Right kidney (tissue), 1 donor: Measurements from ENCODE around the gene SDK2.

ENCODE experiments used
- DNase-seq: peaks from one replicate; pipeline ENCODE4 v3.0.0-alpha.2; 2016

Gene SDK2

DNA sequence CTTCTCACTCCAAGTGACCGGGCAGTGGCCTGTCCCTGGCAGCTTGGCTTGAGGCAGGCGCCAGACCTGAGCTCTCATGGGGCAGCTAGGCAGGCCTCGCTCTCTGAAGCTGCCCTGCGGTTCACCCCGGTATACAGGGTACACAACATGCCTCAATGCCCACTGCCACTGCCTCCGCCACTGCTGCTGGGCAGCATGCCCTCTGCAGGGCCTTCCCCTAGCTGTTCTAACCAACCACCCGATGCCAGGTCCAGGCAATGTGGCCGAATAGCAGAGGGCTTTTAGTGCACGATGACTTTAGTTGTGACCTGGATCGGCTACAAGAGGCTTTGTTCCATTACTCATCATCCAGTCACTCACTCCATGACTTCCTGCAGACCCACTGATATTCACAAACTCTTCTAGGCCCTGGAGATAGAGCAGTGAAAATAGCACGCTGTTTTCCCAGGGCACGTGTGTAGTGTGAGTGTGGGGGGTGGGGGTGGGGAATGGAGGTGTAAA lies 352.2 kb downstream of the SDK2 start:
- DNase-seq = no peak

DNA sequence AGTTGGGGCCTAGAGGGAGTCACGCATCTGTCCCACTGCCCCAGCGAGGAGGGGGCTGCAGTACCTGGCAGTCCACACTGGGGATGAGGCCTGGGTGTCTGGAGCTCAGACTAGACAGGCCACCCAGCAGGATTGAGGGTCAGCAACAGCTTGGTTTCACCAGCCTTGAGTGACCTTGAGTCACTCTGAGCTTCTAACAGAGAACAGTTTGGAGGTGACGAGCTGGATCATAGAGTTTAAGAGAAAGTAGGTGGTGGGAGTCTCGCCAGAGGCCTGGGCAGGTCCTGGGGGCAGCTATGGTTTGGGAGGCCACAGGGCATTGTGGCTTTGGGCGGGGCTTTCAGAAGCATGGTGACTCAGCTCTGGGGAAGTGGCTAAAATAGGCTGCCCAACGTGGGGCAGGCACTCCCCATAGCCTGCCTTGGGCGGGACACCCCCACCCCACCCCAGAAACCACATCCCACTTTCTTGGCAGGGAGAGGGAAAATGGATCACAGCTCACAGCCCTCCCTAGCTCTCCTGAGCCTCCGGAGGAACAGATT lies 352.9 kb downstream of the SDK2 start:
- DNase-seq = no peak

DNA sequence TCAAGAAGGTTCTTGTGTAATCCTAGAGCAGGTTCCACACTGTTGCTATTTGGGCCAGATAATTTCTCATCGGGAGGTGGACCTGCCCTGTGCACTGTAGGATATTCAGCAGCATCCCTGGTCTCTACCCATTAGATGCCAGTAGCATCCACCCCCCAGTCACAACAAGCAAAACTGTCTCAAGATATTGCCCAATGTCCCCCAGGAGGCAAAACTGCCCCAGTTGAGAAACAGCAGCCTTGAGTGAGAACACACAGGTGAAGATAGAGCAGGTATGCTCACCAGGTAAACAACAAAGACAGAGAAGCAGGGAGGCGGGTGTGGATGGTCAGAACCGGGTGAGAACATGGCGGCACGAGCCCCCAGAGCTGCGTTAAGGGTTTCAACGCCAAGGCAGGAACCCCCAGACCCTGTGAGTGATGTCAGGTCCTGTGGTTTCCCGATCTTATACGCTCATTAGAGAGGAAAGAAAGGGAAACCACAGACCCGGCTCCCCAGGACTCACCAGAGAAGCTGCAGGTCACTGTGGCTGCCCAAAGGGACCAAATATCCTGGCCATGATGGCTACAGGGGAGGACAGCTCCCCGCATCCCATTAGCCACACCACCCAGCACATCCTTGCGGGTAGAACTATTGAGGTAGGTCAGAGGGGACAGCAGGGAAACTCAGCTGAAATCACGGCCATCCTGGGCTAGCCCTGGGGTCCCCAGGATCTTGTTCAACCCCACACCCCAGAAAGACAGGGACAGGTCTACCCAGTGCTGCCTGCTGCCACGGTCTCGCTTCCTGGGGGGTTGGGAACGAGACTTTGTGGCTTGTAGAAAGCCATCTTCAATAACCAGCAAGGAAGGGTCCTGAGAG lies 353.6 kb downstream of the SDK2 start:
- no peak for DNase-seq

DNA sequence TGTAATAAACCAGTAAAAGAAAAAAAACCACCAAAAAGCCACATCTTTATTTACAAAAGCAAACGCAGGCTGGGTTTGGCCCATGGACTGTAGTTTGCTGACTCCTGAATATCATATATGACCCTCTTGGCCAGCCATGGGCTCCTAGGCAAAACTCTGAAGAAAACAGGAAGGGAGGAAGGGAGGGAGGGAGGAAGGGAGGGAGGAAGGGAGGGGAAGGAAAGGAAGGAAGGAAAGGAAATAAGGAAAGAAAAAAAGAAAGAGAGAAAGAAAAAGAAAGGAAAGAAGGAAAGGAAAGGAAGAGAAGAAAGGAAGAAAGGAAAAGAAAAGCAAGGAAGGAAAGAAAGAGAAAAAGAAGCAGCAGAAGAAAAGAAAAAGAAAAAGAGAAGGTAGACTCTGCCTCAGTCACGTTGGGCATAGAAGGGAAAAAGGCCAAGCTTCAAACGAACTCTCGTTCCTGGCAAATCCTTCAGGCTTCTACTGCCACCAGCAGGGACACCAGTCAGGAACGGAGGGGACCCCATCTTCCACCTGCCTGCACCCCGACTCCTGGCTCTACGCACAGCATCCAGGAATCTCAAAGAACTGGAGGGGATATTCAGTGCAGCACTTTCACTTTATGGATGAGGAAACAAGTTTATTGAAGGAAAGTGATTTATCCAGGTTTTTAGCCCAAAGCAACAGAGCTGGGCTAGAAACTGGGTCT lies 354.5 kb downstream of the SDK2 start:
- DNase-seq = no peak

DNA sequence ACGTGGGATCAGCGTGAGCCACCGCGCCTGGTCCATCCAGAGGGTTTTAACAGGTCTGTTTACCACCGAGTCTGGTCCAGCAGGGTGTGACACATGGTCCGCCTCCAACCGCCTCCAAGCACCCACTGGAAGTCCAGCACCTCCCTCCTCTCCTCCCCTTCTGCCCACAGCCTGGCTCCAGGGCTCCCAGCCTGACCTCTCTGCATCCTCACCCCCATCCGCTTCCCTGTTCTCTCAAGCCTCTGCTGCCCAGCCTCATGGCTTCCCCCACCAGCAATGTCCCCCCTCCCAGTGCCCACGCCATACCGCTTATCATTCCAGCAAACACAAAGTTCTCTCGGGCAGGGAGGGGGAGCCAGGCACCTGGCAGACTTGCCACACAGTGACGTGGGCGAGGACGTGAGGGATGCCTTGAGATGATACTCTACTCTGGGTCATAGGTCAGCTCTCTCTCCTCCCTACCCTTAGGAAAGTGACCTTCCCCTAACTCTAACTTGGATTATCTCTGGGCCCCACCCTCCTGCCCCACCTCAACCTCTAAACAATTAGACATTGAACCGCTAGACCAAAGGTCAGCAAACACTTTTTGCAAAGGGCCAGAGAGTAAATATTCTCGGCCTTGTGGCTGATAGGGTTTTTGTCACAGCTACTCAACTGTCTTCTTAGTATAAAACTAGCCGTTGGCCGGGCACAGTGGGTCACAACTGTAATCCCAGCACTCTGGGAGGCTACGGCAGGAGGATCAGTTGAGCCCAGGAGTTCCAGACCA lies 355.5 kb downstream of the SDK2 start:
- no peak for DNase-seq

DNA sequence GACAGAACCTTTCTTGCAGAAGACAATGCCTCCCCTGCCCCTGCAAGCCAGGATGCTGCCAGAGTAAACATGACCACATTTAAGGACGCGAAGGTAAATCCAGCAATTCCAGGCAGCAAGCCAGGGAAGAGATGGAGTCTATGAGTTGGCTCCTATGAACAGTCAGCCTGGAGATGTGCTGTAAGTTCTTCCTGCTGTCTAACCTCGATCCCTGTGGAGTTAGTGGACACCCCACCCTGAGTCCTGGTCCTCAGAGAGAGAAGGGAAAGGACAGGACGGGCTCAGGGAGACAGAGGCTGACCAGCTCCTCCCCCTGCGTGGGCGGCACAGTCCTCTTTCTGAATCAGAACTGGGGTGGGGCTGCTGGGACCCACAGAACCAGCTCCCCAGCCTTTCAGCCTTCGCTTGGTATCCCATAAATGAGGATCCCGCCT lies 357.4 kb downstream of the SDK2 start:
- DNase-seq = no peak

DNA sequence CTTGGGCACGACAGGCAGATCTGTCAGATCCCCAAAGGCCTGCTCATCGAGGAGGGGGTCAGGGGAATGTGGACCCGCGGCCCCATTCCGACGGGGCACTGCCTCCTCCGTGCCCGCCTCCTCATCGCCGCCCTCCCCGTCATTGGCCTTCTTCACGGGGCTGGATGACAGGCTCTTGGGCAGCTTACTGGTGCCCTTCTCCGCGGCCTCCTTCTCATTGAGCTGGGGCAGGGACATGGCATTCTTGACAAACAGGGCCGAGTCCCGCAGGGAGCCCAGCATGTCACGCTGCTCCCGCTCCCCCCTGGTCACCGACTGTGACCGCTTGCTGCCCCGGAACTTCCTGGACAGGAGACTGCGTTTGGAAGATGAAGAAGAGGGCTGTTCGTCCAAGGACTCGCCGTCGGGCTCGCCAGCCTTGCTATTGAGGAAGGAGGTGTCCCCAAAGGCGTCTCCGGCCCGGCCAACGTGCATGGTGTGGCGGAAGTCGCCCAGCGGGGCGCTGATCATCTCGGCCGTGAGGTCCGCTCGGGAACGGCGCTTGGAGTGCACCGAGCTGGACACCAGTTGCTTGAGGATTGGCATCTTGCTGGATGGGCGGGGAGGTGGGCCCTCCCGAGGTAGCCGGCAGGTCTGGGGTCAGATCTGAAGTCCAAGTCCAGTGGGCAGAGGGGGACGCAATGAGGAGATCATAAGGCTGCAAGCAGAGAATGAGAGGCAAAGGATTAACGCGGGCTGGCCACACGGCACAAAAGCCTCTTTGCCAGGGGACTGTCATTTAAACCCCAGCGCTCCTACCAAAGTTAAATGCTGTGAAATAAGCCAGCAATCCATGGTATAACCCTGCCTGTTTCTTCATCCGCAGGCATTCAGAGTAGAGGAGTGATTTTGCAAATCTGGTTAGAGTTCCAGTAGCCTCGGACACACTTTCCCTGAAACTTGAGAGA lies 358.1 kb downstream of the SDK2 start:
- no peak for DNase-seq

DNA sequence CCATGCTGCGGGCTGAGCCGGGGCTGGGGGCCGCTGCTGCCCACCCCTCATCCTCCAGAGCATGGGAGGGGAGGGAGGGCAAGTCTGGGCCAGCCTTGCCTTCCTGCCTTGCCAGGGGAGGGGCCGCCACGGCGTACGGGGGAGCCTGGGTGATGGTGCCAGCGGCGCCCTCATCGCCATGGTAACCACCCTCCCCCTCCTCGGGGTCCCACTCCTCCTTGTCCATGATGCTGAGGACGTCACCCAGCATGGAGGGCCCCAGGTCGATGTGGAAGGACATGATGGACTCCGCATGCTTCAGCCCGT lies 358.7 kb downstream of the SDK2 start:
- DNase-seq = no peak

DNA sequence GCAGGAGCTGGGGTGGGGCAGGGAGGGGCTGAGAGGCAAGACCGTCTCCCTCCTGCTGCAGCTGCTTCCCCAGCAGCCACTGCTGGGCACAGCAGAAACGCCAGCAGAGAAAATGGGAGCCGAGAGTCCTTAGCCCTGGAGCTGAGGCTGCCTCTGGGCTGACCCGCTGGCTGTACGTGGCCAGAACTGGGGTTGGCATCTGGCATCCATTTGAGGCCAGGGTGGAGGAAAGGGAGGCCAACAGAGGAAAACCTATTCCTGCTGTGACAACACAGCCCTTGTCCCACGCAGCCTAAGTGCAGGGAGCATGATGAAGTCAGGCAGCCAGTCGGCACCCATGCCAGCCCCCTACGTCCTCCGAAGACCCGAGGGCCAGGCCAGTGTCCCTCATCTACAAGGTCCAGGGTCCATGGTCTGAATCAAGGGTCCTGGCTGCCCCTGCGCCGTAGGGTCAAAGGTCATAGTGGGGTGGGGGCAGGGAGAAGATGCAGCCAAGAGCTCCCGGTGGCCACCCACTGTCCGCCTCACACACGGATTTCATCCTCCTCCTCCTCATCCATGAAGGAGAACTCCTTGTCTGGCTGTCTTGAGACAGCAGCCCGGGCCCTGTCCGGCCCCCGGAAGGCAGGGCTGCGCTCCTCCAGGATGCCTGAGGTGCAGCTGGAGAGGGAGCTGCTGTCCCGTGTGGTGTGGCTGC lies 359.2 kb downstream of the SDK2 start:
- no peak for DNase-seq
